MV-4-11 (cell line): ENCODE data around the gene DNAAF8.

ENCODE experiments used
- DNase-seq: peaks from one replicate; lab custom pipeline; 2025; lab: John Stamatoyannopoulos, UW

The DNAAF8 gene

GRCh38 chr16:4752351-4753100, 18.2 kb downstream of the DNAAF8 start:
- no peak for DNase-seq

- DNase-seq = no peak
These were observed 18.9 kb downstream of the DNAAF8 start for GRCh38 chr16:4753227-4753626.

GRCh38 chr16:4754865-4755264, 20.5 kb downstream of the DNAAF8 start:
- DNase-seq = no peak

GRCh38 chr16:4755687-4756086, 21.4 kb downstream of the DNAAF8 start:
- DNase-seq = no peak

- DNase-seq = no peak
These were observed 26.0 kb downstream of the DNAAF8 start for GRCh38 chr16:4760221-4760910.

- DNase-seq = no peak
These were observed 27.9 kb downstream of the DNAAF8 start for GRCh38 chr16:4762205-4762604.

GRCh38 chr16:4763791-4764190, 29.5 kb downstream of the DNAAF8 start:
- peak; percentile 41 for DNase-seq

GRCh38 chr16:4765511-4766474, 31.5 kb downstream of the DNAAF8 start:
- no peak for DNase-seq

- DNase-seq = peak; percentile 94
These were observed 32.7 kb downstream of the DNAAF8 start, which contains the start of gene ZNF500 for GRCh38 chr16:4766875-4767628. Gene ZNF500, minus strand, starts transcription at chr16:4767162. Its CDS starts 1,184 bp downstream, at chr16:4765978.

- DNase-seq = peak; percentile 53
These were observed 33.7 kb downstream of the DNAAF8 start for GRCh38 chr16:4767872-4768548.

GRCh38 chr16:4768549-4769305, 34.4 kb downstream of the DNAAF8 start:
- peak; percentile 95 for DNase-seq

- no peak for DNase-seq
These were observed 34.9 kb downstream of the DNAAF8 start for GRCh38 chr16:4769306-4769638.

GRCh38 chr16:4771646-4772045, 37.3 kb downstream of the DNAAF8 start:
- no peak for DNase-seq

- DNase-seq = no peak
These were observed 38.0 kb downstream of the DNAAF8 start for GRCh38 chr16:4772351-4772750.

- no peak for DNase-seq
These were observed 40.7 kb downstream of the DNAAF8 start for GRCh38 chr16:4775005-4775404.

- DNase-seq = no peak
These were observed 41.9 kb downstream of the DNAAF8 start for GRCh38 chr16:4776141-4776705.

GRCh38 chr16:4777339-4778049, 43.2 kb downstream of the DNAAF8 start:
- peak; percentile 9 for DNase-seq

- no peak for DNase-seq
These were observed 43.7 kb downstream of the DNAAF8 start for GRCh38 chr16:4778050-4778392.

- DNase-seq = peak; percentile 26
These were observed 45.9 kb downstream of the DNAAF8 start for GRCh38 chr16:4780235-4780634.
